OCI-LY1 (cell line): ENCODE data around the gene BMPR1B.

Experiments used
- CTCF ChIP-seq: fragments of 200-600 bp; sonication (generic), shearing (Covaris generic); IDR thresholded peaks from 2 replicates; pipeline ENCODE4 v1.5.1; 2017; ENCODE audit warnings: mild to moderate bottlenecking, antibody characterized with exemption, low read length, moderate library complexity, mixed read lengths
- EZH2 ChIP-seq: fragments of 200-600 bp; sonication (generic), shearing (Covaris generic); IDR thresholded peaks from 2 replicates; pipeline ENCODE4 v1.8.0; 2017; ENCODE audit warnings: borderline replicate concordance, mixed run types, mild to moderate bottlenecking, antibody characterized with exemption, low read length, moderate library complexity, mixed read lengths

- TF ChIP-seq CTCF = no peak
- TF ChIP-seq EZH2 = no peak
These were observed 424.2 kb downstream of the BMPR1B start for GRCh38 chr4:95181996-95182306.
